ENCODE data around the gene MESP2. TPM values are rescaled to one million over a fixed set of nuclear protein-coding genes. Genes with fewer than 3 reads are reported as not detected.

Gene MESP2
- total RNA-seq, 1 experiment from 2014 or later: 0.28 TPM

DNA sequence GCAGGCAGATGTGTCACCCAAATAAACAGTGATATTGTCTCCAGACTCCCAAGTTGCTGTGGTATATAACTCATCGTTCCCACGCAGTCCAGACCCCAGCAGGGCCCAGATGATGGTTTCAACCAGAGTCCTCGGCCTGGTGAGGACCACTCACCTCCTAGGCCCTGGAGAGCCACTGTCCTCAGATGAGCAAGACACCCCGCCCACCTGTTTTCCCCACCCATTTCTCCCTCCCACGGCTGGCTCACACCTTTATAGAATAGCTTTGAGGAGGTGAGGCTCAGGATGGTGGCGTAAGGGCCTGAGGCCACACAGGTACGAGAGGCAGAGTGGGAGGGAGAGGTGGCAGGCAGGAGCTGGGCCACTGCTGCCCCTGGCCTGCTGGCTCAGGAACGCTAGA, 32.5 kb upstream of the MESP2 start:
- no peaks in the 10 kb centered on the region for H3K9me3 ChIP-seq (ENCODE audit: control insufficient read depth, low read depth, low read length)
- no peak overlapping the region for H3K4me2 ChIP-seq (ENCODE audit: insufficient read depth, insufficient read length, low read length)
- H2BK120ac ChIP-seq (ENCODE audit: low read depth, low read length, poor library complexity, severe bottlenecking): no peak overlapping the region
- no peak overlapping the region for H3K4ac ChIP-seq (ENCODE audit: low read depth, low read length)
- no peak overlapping the region for H2BK15ac ChIP-seq (ENCODE audit: low read depth, low read length)
- no peaks in the 10 kb centered on the region for H3K79me2 ChIP-seq (ENCODE audit: insufficient read depth, low read length)
- H4K20me1 ChIP-seq (ENCODE audit: control insufficient read depth, insufficient read depth, insufficient read length): no peaks in the 10 kb centered on the region
- H3K56ac ChIP-seq (ENCODE audit: insufficient read length, low read depth, low read length): no peak overlapping the region
- no peak overlapping the region for H2BK20ac ChIP-seq (ENCODE audit: low read depth, low read length, poor library complexity, severe bottlenecking)
- H3K27me3 ChIP-seq (ENCODE audit: insufficient read depth, low read length): peaks cover 17% of the 10 kb centered on the region
- H3K9ac ChIP-seq (ENCODE audit: extremely low read depth, insufficient read length, low read length): no peak overlapping the region
- no peak overlapping the region for H4K5ac ChIP-seq (ENCODE audit: insufficient read length, low read depth, low read length)
- no peak overlapping the region for H4K91ac ChIP-seq (ENCODE audit: insufficient read length, low read depth, low read length)
- H3K23me2 ChIP-seq (ENCODE audit: insufficient read length, low read depth, low read length, poor library complexity, severe bottlenecking): peaks cover 8% of the 10 kb centered on the region
- H3K14ac ChIP-seq (ENCODE audit: insufficient read depth, low read length): no peak overlapping the region
- no peak overlapping the region for H3K18ac ChIP-seq (ENCODE audit: insufficient read length, low read depth, low read length)
- H3K4me1 ChIP-seq (ENCODE audit: insufficient read depth, low read length): no peaks in the 10 kb centered on the region; the same call in 1 of the 2 replicates
- no peak overlapping the region for H3K23ac ChIP-seq (ENCODE audit: insufficient read length, low read depth, low read length)
- Mint-ChIP-seq H3K9me3 (no peaks in the 10 kb centered on the region), H3K4me3 (no peak overlapping the region), H3K36me3 (ENCODE audit: insufficient read depth in 1 of 3, low read depth in 3 of 3) (no peaks in the 10 kb centered on the region), H3K27ac (no peak overlapping the region), H3K27me3 (ENCODE audit: low read depth) (peaks cover 23% of the 10 kb centered on the region), H3K4me1 (peaks cover 11 to 13% of the 10 kb centered on the region in 2 experiments)
- H2BK12ac ChIP-seq (ENCODE audit: insufficient read length, low read depth, low read length): no peak overlapping the region
- no peak overlapping the region for H2BK5ac ChIP-seq (ENCODE audit: insufficient read length, low read length)
- H2AFZ ChIP-seq (ENCODE audit: low read length): no peak overlapping the region
- no peak for DNase-seq
- WGBS (ENCODE audit: extremely low coverage, insufficient read length, low lambda C conversion rate): no CpG with 5 or more reads among the region's 8 CpGs
- no peak overlapping the region for H2AK5ac ChIP-seq (ENCODE audit: insufficient read length, low read length)
- TF ChIP-seq, protein P1, sequence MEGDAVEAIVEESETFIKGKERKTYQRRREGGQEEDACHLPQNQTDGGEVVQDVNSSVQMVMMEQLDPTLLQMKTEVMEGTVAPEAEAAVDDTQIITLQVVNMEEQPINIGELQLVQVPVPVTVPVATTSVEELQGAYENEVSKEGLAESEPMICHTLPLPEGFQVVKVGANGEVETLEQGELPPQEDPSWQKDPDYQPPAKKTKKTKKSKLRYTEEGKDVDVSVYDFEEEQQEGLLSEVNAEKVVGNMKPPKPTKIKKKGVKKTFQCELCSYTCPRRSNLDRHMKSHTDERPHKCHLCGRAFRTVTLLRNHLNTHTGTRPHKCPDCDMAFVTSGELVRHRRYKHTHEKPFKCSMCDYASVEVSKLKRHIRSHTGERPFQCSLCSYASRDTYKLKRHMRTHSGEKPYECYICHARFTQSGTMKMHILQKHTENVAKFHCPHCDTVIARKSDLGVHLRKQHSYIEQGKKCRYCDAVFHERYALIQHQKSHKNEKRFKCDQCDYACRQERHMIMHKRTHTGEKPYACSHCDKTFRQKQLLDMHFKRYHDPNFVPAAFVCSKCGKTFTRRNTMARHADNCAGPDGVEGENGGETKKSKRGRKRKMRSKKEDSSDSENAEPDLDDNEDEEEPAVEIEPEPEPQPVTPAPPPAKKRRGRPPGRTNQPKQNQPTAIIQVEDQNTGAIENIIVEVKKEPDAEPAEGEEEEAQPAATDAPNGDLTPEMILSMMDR (conservative IDR thresholded peaks at IDR 0.05): no peak
- H3K27ac ChIP-seq (ENCODE audit: insufficient read length, low read depth, low read length): no peak overlapping the region
- H3T11ph ChIP-seq (ENCODE audit: low read length): no peak overlapping the region
- H4K8ac ChIP-seq (replicated peaks; ENCODE audit: insufficient read length, low read depth, low read length): no peak overlapping the region
- no peaks in the 10 kb centered on the region for H3K79me1 ChIP-seq (ENCODE audit: insufficient read depth, low read depth, low read length, poor library complexity, severe bottlenecking)
